Sigmoid colon (tissue), 7 donors: ENCODE results near the gene CFAP300. TPM values are rescaled to one million over a fixed set of nuclear protein-coding genes. Genes with fewer than 3 reads are reported as not detected.
A peak's percentile ranks its signal among the peaks of the same experiment; 100 is the strongest.

ENCODE experiments used
- DNase-seq: peaks from one replicate; pipeline ENCODE4 v3.0.0-alpha.2; 2019
- H3K27ac ChIP-seq, 4 donors: fragments of 200-600 bp; sonication (generic); one replicate each; pipeline ENCODE4 v1.5.1; 2016 to 2019; ENCODE audit warnings: mild to moderate bottlenecking in 1 of 4
- H3K27me3 ChIP-seq, 3 donors: fragments of 200-600 bp; sonication (generic); one replicate each; pipeline ENCODE4 v1.5.1; 2019; ENCODE audit warnings: mild to moderate bottlenecking in 1 of 3
- H3K36me3 ChIP-seq, 4 donors: fragments of 200-600 bp; sonication (generic); one replicate each; pipeline ENCODE4 v1.5.1; 2016 to 2019
- H3K4me1 ChIP-seq, 4 donors: fragments of 200-600 bp; sonication (generic); one replicate each; pipeline ENCODE4 v1.5.1; 2017 to 2019
- H3K4me3 ChIP-seq, 4 donors: fragments of 200-600 bp; sonication (generic); one replicate each; pipeline ENCODE4 v1.5.1; 2017 to 2019; ENCODE audit warnings: mild to moderate bottlenecking in 2 of 4, moderate library complexity in 1 of 4
- H3K9me3 ChIP-seq, 4 donors: fragments of 200-600 bp in 3 of 4; sonication (generic) in 3 of 4; one replicate each; pipeline versions ENCODE4 v1.5.1 to v1.6.1; 2013 to 2019
- CTCF ChIP-seq, 4 experiments: fragments of 450-650 bp in 3 of 4; fragments of 200-600 bp in 1 of 4; IDR thresholded peaks; one replicate each; pipeline ENCODE4 v1.5.1; 2016 to 2019; ENCODE audit warnings: antibody characterized with exemption in 4 of 4, mild to moderate bottlenecking in 3 of 4, moderate library complexity in 2 of 4
- EP300 ChIP-seq, 4 donors: sonication (generic); formaldehyde crosslinking; IDR thresholded peaks; one replicate each; pipeline ENCODE4 v1.6.1; 2017; ENCODE audit warnings: antibody characterized with exemption in 4 of 4
- POLR2A ChIP-seq, 2 donors: fragments of 450-650 bp; IDR thresholded peaks; one replicate each; pipeline ENCODE4 v1.6.1; 2016; ENCODE audit warnings: antibody characterized with exemption in 2 of 2, mild to moderate bottlenecking in 2 of 2, moderate library complexity in 2 of 2
- POLR2AphosphoS5 ChIP-seq, 4 donors: sonication (generic); formaldehyde crosslinking; IDR thresholded peaks; one replicate each; pipeline ENCODE4 v1.6.1; 2017; ENCODE audit warnings: antibody characterized with exemption in 4 of 4
- WGBS, 2 donors: extraction: QIAGEN DNeasy Blood & Tissue Kit; methylation state at CpG; one replicate each; pipeline ENCODE4 v1.1.7; 2013; 5-methylcytosine and 5-hydroxymethylcytosine counted together
- intact Hi-C: fragments of 100-400 bp; cut with DNase I; formaldehyde crosslinking; loops from one replicate; pipeline ENCODE4 v1.15.1; 2023
- polyA plus RNA-seq, 3 donors: library from polyadenylated mRNA; stranded (reverse); fragments of 200-250 nt; gene quantifications; one replicate each; pipeline ENCODE4 v1.2.3, GENCODE V29; 2013
- total RNA-seq, 4 donors: library from RNA; depleted of rRNA; stranded (reverse); fragments of >200 nt; gene quantifications; one replicate each; pipeline ENCODE4 v1.1.0, GENCODE V29; 2016
- donor health status: healthy with polysubstance abuse.
- donor health status: Bipolar disorder and iron deficiency.
- donor health status: healthy.

CFAP300 gene
- total and polyA plus RNA-seq, 7 donors, result 0.76 to 15.0 (median 2.4) TPM; not detected in 1

- no peak for TF ChIP-seq EP300 (IDR thresholded peaks at IDR 0.05)
- H3K4me1 ChIP-seq, result peaks cover 0 to 10% (median 5%) of the 10 kb centered on the region in 4 donors
- WGBS, 2 donors, result 27 to 34% methylated on average over 4 of the region's 4 CpGs
- intact Hi-C loops, result loop anchor here (5.0 kb wide), 2 partner anchors 65 to 220 kb away; partner anchors contain the start of gene YAP1
- no peaks in the 10 kb centered on the region for H3K9me3 ChIP-seq
- no peak for DNase-seq
- H3K4me3 ChIP-seq, result peak overlapping the region; percentile 46 to 62 (median 58)
- H3K27ac ChIP-seq, result peak overlapping the region; percentile 61 to 78 (median 67)
- H3K27me3 ChIP-seq, result no peaks in the 10 kb centered on the region
- no peaks in the 10 kb centered on the region for H3K36me3 ChIP-seq
These were observed 396 bp upstream of the CFAP300 start for GRCh38 chr11:102046841-102047240.

- no peaks in the 10 kb centered on the region for H3K9me3 ChIP-seq
- intact Hi-C loops, result no loop called here
- H3K27me3 ChIP-seq, result no peaks in the 10 kb centered on the region
- TF ChIP-seq CTCF (IDR thresholded peaks at IDR 0.05), result no peak
- no peak for TF ChIP-seq EP300 (IDR thresholded peaks at IDR 0.05)
- no peak for TF ChIP-seq POLR2A (IDR thresholded peaks at IDR 0.05)
- no peak for TF ChIP-seq POLR2AphosphoS5 (IDR thresholded peaks at IDR 0.05)
- DNase-seq, result no peak
- H3K4me1 ChIP-seq, result peaks cover 0 to 10% (median 5%) of the 10 kb centered on the region in 4 donors
- H3K4me3 ChIP-seq, result no peak overlapping the region
- no peak overlapping the region for H3K27ac ChIP-seq
- 70 to 73% methylated on average over 5 of the region's 5 CpGs for WGBS, 2 donors
- no peaks in the 10 kb centered on the region for H3K36me3 ChIP-seq
These were observed 3.8 kb downstream of the CFAP300 start for GRCh38 chr11:102050927-102051575.

- Histone ChIP-seq H3K4me3 (no peak overlapping the region), H3K27ac (no peak overlapping the region), H3K9me3 (no peaks in the 10 kb centered on the region), H3K27me3 (no peaks in the 10 kb centered on the region), H3K4me1 (no peaks in the 10 kb centered on the region), H3K36me3 (no peaks in the 10 kb centered on the region)
- intact Hi-C loops, result no loop called here
- no peak for TF ChIP-seq CTCF (IDR thresholded peaks at IDR 0.05)
- no peak for TF ChIP-seq POLR2AphosphoS5 (IDR thresholded peaks at IDR 0.05)
- TF ChIP-seq EP300 (IDR thresholded peaks at IDR 0.05), result no peak
- no peak for TF ChIP-seq POLR2A (IDR thresholded peaks at IDR 0.05)
- no peak for DNase-seq
- 41 to 47% methylated on average over 2 of the region's 2 CpGs for WGBS, 2 donors
These were observed 14.0 kb downstream of the CFAP300 start for GRCh38 chr11:102061276-102061675.

GRCh38 chr11:102062106-102062505 is 14.9 kb downstream of the CFAP300 start:
- WGBS, 2 donors, result 84 to 93% methylated on average over 2 of the region's 2 CpGs
- Histone ChIP-seq H3K4me1 (no peaks in the 10 kb centered on the region), H3K27ac (no peak overlapping the region), H3K4me3 (no peak overlapping the region), H3K36me3 (no peaks in the 10 kb centered on the region), H3K27me3 (no peaks in the 10 kb centered on the region), H3K9me3 (no peaks in the 10 kb centered on the region)
- intact Hi-C loops, result no loop called here
- TF ChIP-seq POLR2A (IDR thresholded peaks at IDR 0.05) (no peak), POLR2AphosphoS5 (IDR thresholded peaks at IDR 0.05) (no peak), CTCF (IDR thresholded peaks at IDR 0.05) (no peak), EP300 (IDR thresholded peaks at IDR 0.05) (no peak)
- no peak for DNase-seq

GRCh38 chr11:102064316-102064715 is 17.1 kb downstream of the CFAP300 start:
- Histone ChIP-seq H3K27me3 (no peaks in the 10 kb centered on the region), H3K9me3 (no peaks in the 10 kb centered on the region), H3K4me1 (no peaks in the 10 kb centered on the region), H3K4me3 (no peak overlapping the region), H3K27ac (no peak overlapping the region), H3K36me3 (no peaks in the 10 kb centered on the region)
- 92 to 93% methylated on average over 2 of the region's 2 CpGs for WGBS, 2 donors
- no peak for DNase-seq
- intact Hi-C loops, result no loop called here
- TF ChIP-seq POLR2A (IDR thresholded peaks at IDR 0.05) (no peak), POLR2AphosphoS5 (IDR thresholded peaks at IDR 0.05) (no peak), CTCF (IDR thresholded peaks at IDR 0.05) (no peak), EP300 (IDR thresholded peaks at IDR 0.05) (no peak)
